Neural progenitor cell (in vitro differentiated cells): ENCODE data around the gene TSC22D3. TPM values are rescaled to one million over a fixed set of nuclear protein-coding genes. Genes with fewer than 3 reads are reported as not detected.

Experiments used
- DNase-seq: peaks from one replicate; pipeline ENCODE4 v3.0.0-alpha.2; 2016; ENCODE audit warnings: low spot score
- H2AFZ ChIP-seq: fragments of 200-600 bp; sonication (generic); replicated peaks from 2 replicates; pipeline ENCODE4 v1.6.1; 2016; ENCODE audit warnings: antibody characterized with exemption
- H3F3A ChIP-seq: fragments of 200-600 bp; sonication (generic); 2 replicates; pipeline ENCODE4 v1.6.1; 2016; ENCODE audit warnings: antibody characterized with exemption, low read depth
- H3K27ac ChIP-seq: fragments of 200-600 bp; sonication (generic); 2 replicates; pipeline ENCODE4 v1.5.1; 2016; ENCODE audit warnings: mild to moderate bottlenecking
- H3K27me3 ChIP-seq: fragments of 200-600 bp; sonication (generic); 2 replicates; pipeline ENCODE4 v1.6.1; 2016; ENCODE audit warnings: mild to moderate bottlenecking, moderate library complexity
- H3K36me3 ChIP-seq: fragments of 200-600 bp; sonication (generic); 2 replicates; pipeline ENCODE4 v1.5.1; 2016
- H3K4me1 ChIP-seq: fragments of 200-600 bp; sonication (generic); 2 replicates; pipeline ENCODE4 v1.6.1; 2016; ENCODE audit warnings: mixed run types
- H3K4me2 ChIP-seq: fragments of 200-600 bp; sonication (generic); 2 replicates; pipeline ENCODE4 v1.6.1; 2016
- H3K4me3 ChIP-seq: fragments of 200-600 bp; sonication (generic); 2 replicates; pipeline ENCODE4 v1.5.1; 2016
- H3K79me2 ChIP-seq: fragments of 200-600 bp; sonication (generic); 2 replicates; pipeline ENCODE4 v1.6.1; 2016; ENCODE audit warnings: low read depth
- H3K9ac ChIP-seq: fragments of 200-600 bp; sonication (generic); 2 replicates; pipeline ENCODE4 v1.6.1; 2016
- H3K9me3 ChIP-seq: fragments of 200-600 bp; sonication (generic); 2 replicates; pipeline ENCODE4 v1.5.1; 2016; ENCODE audit warnings: low read depth
- H4K20me1 ChIP-seq: fragments of 200-600 bp; sonication (generic); 2 replicates; pipeline ENCODE4 v1.6.1; 2016; ENCODE audit warnings: low read depth
- H3K27ac Mint-ChIP-seq: 3 replicates; pipeline ENCODE4 v1.8.0; 2021; ENCODE audit warnings: mixed read lengths
- H3K27me3 Mint-ChIP-seq: 2 replicates; pipeline ENCODE4 v1.8.0; 2022; ENCODE audit warnings: low read depth, mild to moderate bottlenecking, inconsistent platforms, moderate library complexity, mixed read lengths; ENCODE audit not compliant: insufficient read depth
- H3K36me3 Mint-ChIP-seq: 3 replicates; pipeline ENCODE4 v1.8.0; 2021; ENCODE audit warnings: mixed read lengths
- H3K4me1 Mint-ChIP-seq: 3 replicates; pipeline ENCODE4 v1.8.0; 2021; ENCODE audit warnings: mixed read lengths
- H3K4me3 Mint-ChIP-seq: 3 replicates; pipeline ENCODE4 v1.8.0; 2021; ENCODE audit warnings: mild to moderate bottlenecking, moderate library complexity, mixed read lengths
- H3K9me3 Mint-ChIP-seq: 3 replicates; pipeline ENCODE4 v1.8.0; 2020; ENCODE audit warnings: mixed read lengths
- CTCF ChIP-seq: fragments of 200-600 bp; sonication (generic); IDR thresholded peaks from 2 replicates; pipeline ENCODE4 v1.5.1; 2017; ENCODE audit warnings: antibody characterized with exemption, mild to moderate bottlenecking
- EZH2 ChIP-seq: fragments of 200-600 bp; sonication (generic); IDR thresholded peaks from 2 replicates; pipeline ENCODE4 v1.6.1; 2017; ENCODE audit warnings: antibody characterized with exemption, mild to moderate bottlenecking, moderate library complexity
- EZH2phosphoT487 ChIP-seq: fragments of 200-600 bp; sonication (generic); IDR thresholded peaks from 2 replicates; pipeline ENCODE4 v1.6.1; 2017; ENCODE audit warnings: antibody characterized with exemption
- total RNA-seq: library from RNA; depleted of rRNA; stranded (reverse); fragments of >200 nt; gene quantifications from 2 replicates; pipeline ENCODE4 v1.2.3, GENCODE V29; 2015; ENCODE audit warnings: low replicate concordance

TSC22D3 gene
- total RNA-seq, 1 donor from 2014 or later, result 44.9 TPM

- DNase-seq, result no peak
- no peak overlapping the region for H3K4me3 ChIP-seq
- Mint-ChIP-seq H3K36me3 (no peaks in the 10 kb centered on the region), H3K27me3 (peaks cover 13% of the 10 kb centered on the region), H3K4me1 (peaks cover 27% of the 10 kb centered on the region), H3K27ac (no peak overlapping the region), H3K4me3 (no peak overlapping the region), H3K9me3 (peaks cover 2% of the 10 kb centered on the region)
- TF ChIP-seq EZH2phosphoT487 (no peak), CTCF (no peak), EZH2 (no peak)
- no peak overlapping the region for H3K9ac ChIP-seq
- no peak overlapping the region for H3K4me2 ChIP-seq
- no peaks in the 10 kb centered on the region for H3K9me3 ChIP-seq
- no peaks in the 10 kb centered on the region for H3K36me3 ChIP-seq
- no peaks in the 10 kb centered on the region for H4K20me1 ChIP-seq
- no peaks in the 10 kb centered on the region for H3K27me3 ChIP-seq
- H3K27ac ChIP-seq, result no peak overlapping the region
- no peak overlapping the region for H2AFZ ChIP-seq
- no peaks in the 10 kb centered on the region for H3F3A ChIP-seq
- H3K4me1 ChIP-seq, result no peaks in the 10 kb centered on the region
- no peaks in the 10 kb centered on the region for H3K79me2 ChIP-seq
Measured at GRCh38 chrX:107721966-107722707, 53.5 kb downstream of the TSC22D3 start.

- Mint-ChIP-seq H3K9me3 (peaks cover 2% of the 10 kb centered on the region), H3K27ac (peak overlapping the region; percentile 60), H3K36me3 (no peaks in the 10 kb centered on the region), H3K4me1 (peaks cover 29% of the 10 kb centered on the region), H3K4me3 (no peak overlapping the region), H3K27me3 (peaks cover 13% of the 10 kb centered on the region)
- Histone ChIP-seq H2AFZ (no peak overlapping the region), H3K36me3 (no peaks in the 10 kb centered on the region), H3K27me3 (no peaks in the 10 kb centered on the region), H3K4me1 (no peaks in the 10 kb centered on the region), H3K27ac (no peak overlapping the region), H3K9ac (no peak overlapping the region), H3K9me3 (no peaks in the 10 kb centered on the region), H4K20me1 (no peaks in the 10 kb centered on the region), H3K4me2 (no peak overlapping the region), H3F3A (no peaks in the 10 kb centered on the region), H3K79me2 (no peaks in the 10 kb centered on the region), H3K4me3 (no peak overlapping the region)
- DNase-seq, result no peak
- TF ChIP-seq EZH2phosphoT487 (no peak), EZH2 (no peak), CTCF (no peak)
Measured at GRCh38 chrX:107721318-107721717, 54.3 kb downstream of the TSC22D3 start.

- H3K27ac Mint-ChIP-seq, result no peak overlapping the region
- Histone ChIP-seq H3F3A (no peaks in the 10 kb centered on the region), H3K27me3 (peaks cover 7% of the 10 kb centered on the region), H3K4me3 (no peak overlapping the region), H3K4me1 (peaks cover 7% of the 10 kb centered on the region), H3K9ac (no peak overlapping the region), H3K9me3 (no peaks in the 10 kb centered on the region), H3K4me2 (no peak overlapping the region), H3K36me3 (no peaks in the 10 kb centered on the region), H3K79me2 (no peaks in the 10 kb centered on the region), H2AFZ (no peak overlapping the region), H4K20me1 (no peaks in the 10 kb centered on the region), H3K27ac (no peak overlapping the region)
- H3K36me3 Mint-ChIP-seq, result peaks cover 7% of the 10 kb centered on the region
- peaks cover 10% of the 10 kb centered on the region for H3K27me3 Mint-ChIP-seq
- H3K9me3 Mint-ChIP-seq, result no peaks in the 10 kb centered on the region
- peak; percentile 82 for DNase-seq
- no peak overlapping the region for H3K4me3 Mint-ChIP-seq
- TF ChIP-seq CTCF (peak; percentile 83), EZH2 (no peak), EZH2phosphoT487 (no peak)
- peaks cover 19% of the 10 kb centered on the region for H3K4me1 Mint-ChIP-seq
Measured at GRCh38 chrX:107718156-107718621, 57.4 kb downstream of the TSC22D3 start.
